Subcutaneous preadipocyte (primary cell): ENCODE data around the gene ARSJ. TPM values are rescaled to one million over a fixed set of nuclear protein-coding genes. Genes with fewer than 3 reads are reported as not detected.

Experiments
- total RNA-seq: library from RNA; depleted of rRNA; stranded (reverse); fragments of >200 nt; gene quantifications from 2 replicates; pipeline ENCODE4 v1.2.3, GENCODE V29; 2012

Gene ARSJ
- total RNA-seq, result 15.8 and 27.2 TPM in 2 replicates

GRCh38 chr4:113979148-113979904, at the start of gene ARSJ:
ARSJ (minus strand) TSS chr4:113979647; CDS start chr4:113978834, 813 bp downstream.

Other genes starting within 250 kb of the ARSJ start
- gene CAMK2D, start 217.9 kb downstream of the ARSJ start, total RNA-seq, result 172 and 249 TPM in 2 replicates